ENCODE measurements around the gene PLA2R1.

DNA sequence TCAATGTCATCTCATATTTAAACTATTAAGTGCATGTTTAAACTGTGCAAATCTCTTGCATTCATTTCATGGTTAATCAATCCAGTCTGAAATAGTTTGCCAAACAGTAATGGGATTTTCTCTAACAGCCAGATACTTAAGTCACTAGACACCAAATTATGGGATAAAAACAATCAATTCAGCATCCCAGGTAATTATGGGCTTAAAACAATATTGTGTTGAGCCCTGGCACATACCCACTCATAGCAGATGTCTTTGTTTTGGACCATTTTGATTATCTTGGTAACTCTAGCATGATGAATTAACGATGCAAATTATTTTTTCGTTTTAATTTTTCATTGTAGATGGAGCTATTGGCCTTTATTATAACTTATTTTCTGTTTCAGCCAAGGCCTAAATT, 145.9 kb downstream of the PLA2R1 start:
- TF ChIP-seq, protein P1, sequence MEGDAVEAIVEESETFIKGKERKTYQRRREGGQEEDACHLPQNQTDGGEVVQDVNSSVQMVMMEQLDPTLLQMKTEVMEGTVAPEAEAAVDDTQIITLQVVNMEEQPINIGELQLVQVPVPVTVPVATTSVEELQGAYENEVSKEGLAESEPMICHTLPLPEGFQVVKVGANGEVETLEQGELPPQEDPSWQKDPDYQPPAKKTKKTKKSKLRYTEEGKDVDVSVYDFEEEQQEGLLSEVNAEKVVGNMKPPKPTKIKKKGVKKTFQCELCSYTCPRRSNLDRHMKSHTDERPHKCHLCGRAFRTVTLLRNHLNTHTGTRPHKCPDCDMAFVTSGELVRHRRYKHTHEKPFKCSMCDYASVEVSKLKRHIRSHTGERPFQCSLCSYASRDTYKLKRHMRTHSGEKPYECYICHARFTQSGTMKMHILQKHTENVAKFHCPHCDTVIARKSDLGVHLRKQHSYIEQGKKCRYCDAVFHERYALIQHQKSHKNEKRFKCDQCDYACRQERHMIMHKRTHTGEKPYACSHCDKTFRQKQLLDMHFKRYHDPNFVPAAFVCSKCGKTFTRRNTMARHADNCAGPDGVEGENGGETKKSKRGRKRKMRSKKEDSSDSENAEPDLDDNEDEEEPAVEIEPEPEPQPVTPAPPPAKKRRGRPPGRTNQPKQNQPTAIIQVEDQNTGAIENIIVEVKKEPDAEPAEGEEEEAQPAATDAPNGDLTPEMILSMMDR (IDR thresholded peaks at IDR 0.05) = no peak
- no peak for TF ChIP-seq POLR2A (IDR thresholded peaks at IDR 0.05)
